ENCODE measurements around the gene ADRA2C. TPM values are rescaled to one million over a fixed set of nuclear protein-coding genes. Genes with fewer than 3 reads are reported as not detected.

Gene ADRA2C
- total and polyA plus RNA-seq, 2 of the 13 experiments (the other 11 are each of a cell fraction or from before 2014, with no cell fraction given): 15.4 to 69.7 TPM

GRCh38 chr4:3803475-3803847 lies 37.3 kb downstream of the ADRA2C start (continued):
- TF ChIP-seq, protein P1, sequence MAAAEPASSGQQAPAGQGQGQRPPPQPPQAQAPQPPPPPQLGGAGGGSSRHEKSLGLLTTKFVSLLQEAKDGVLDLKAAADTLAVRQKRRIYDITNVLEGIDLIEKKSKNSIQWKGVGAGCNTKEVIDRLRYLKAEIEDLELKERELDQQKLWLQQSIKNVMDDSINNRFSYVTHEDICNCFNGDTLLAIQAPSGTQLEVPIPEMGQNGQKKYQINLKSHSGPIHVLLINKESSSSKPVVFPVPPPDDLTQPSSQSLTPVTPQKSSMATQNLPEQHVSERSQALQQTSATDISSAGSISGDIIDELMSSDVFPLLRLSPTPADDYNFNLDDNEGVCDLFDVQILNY (CRISPR knock-in tag; conservative IDR thresholded peaks at IDR 0.05): no peak
- TF ChIP-seq, protein P2, sequence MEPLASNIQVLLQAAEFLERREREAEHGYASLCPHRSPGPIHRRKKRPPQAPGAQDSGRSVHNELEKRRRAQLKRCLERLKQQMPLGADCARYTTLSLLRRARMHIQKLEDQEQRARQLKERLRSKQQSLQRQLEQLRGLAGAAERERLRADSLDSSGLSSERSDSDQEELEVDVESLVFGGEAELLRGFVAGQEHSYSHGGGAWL (CRISPR knock-in tag; IDR thresholded peaks at IDR 0.05): no peak
- TF ChIP-seq IRF2 (CRISPR knock-in tag; IDR thresholded peaks at IDR 0.05): no peak
- peak; percentile 45; the same call in 1 of the 2 replicates for TF ChIP-seq ZFX (CRISPR knock-in tag; IDR thresholded peaks at IDR 0.05; ENCODE audit: low read depth)
- TF ChIP-seq GABPA (IDR thresholded peaks at IDR 0.05; ENCODE audit: low read depth, low read length): no peak
- no peak for TF ChIP-seq GABPA (CRISPR knock-in tag; IDR thresholded peaks at IDR 0.05; ENCODE audit: low read depth)
- TF ChIP-seq ZNF34 (CRISPR knock-in tag; IDR thresholded peaks at IDR 0.05; ENCODE audit: borderline replicate concordance): 0 out of 2 replicates have a peak, but pooled peaks have one; percentile 48
- TF ChIP-seq ZNF160 (CRISPR knock-in tag; IDR thresholded peaks at IDR 0.05): no peak
- TF ChIP-seq MEIS1 (CRISPR knock-in tag; IDR thresholded peaks at IDR 0.05; ENCODE audit: borderline replicate concordance): no peak
- TF ChIP-seq ZNF142 (CRISPR knock-in tag; IDR thresholded peaks at IDR 0.05): no peak
- TF ChIP-seq ZFP37 (CRISPR knock-in tag; IDR thresholded peaks at IDR 0.05; ENCODE audit: borderline replicate concordance): no peak
- no peak for TF ChIP-seq ZNF468 (CRISPR knock-in tag; IDR thresholded peaks at IDR 0.05)
- TF ChIP-seq ZBTB20 (CRISPR knock-in tag; IDR thresholded peaks at IDR 0.05; ENCODE audit: borderline replicate concordance, low read depth): no peak
- no peak for TF ChIP-seq NFYB (CRISPR knock-in tag; IDR thresholded peaks at IDR 0.05)
- TF ChIP-seq TSC22D2 (CRISPR knock-in tag; IDR thresholded peaks at IDR 0.05; ENCODE audit: borderline replicate concordance): no peak
- no peak for TF ChIP-seq MTERF4 (CRISPR knock-in tag; IDR thresholded peaks at IDR 0.05)
- TF ChIP-seq ZNF326 (CRISPR knock-in tag; IDR thresholded peaks at IDR 0.05; ENCODE audit: borderline replicate concordance): no peak
- no peak for TF ChIP-seq MBNL3 (CRISPR knock-in tag; conservative IDR thresholded peaks at IDR 0.05)
- no peak for TF ChIP-seq RFXAP (CRISPR knock-in tag; IDR thresholded peaks at IDR 0.05; ENCODE audit: borderline replicate concordance)

Measured in HepG2 (cell line).